IMR-90 (cell line): Measurements from ENCODE around the gene IFNA1.
"Not testable (repeated sequence)": the region's sequence is repeated elsewhere in the genome, so short reads cannot be mapped to it uniquely, and the experiment has no call there.

Source experiments
- CEBPB ChIP-seq: IDR thresholded peaks from 2 replicates; pipeline ENCODE4 v1.6.1; 2012; ENCODE audit warnings: low read depth, low read length, improper control_type of control experiment
- MAFK ChIP-seq: IDR thresholded peaks from 2 replicates; pipeline ENCODE4 v1.6.1; 2012; ENCODE audit warnings: low read depth, low read length, improper control_type of control experiment
- MAZ ChIP-seq: IDR thresholded peaks from 2 replicates; pipeline ENCODE4 v1.6.1; 2012; ENCODE audit warnings: low read depth, mild to moderate bottlenecking, low read length, improper control_type of control experiment, moderate library complexity, borderline replicate concordance
- MXI1 ChIP-seq: IDR thresholded peaks from 2 replicates; pipeline ENCODE4 v1.6.1; 2012; ENCODE audit warnings: low read depth, mild to moderate bottlenecking, low read length, moderate library complexity, borderline replicate concordance
- POLR2A ChIP-seq: IDR thresholded peaks from 2 replicates; pipeline ENCODE4 v1.6.1; 2012; ENCODE audit warnings: mild to moderate bottlenecking, low read depth, low read length
- RAD21 ChIP-seq: IDR thresholded peaks from 2 replicates; pipeline ENCODE4 v1.6.1; 2012; ENCODE audit warnings: low read length, improper control_type of control experiment
- RCOR1 ChIP-seq: IDR thresholded peaks from 2 replicates; pipeline ENCODE4 v1.6.1; 2012; ENCODE audit warnings: mild to moderate bottlenecking, low read length, improper control_type of control experiment; ENCODE audit not compliant: insufficient replicate concordance
- RFX5 ChIP-seq: IDR thresholded peaks from 2 replicates; pipeline ENCODE4 v1.8.0; 2012; ENCODE audit warnings: low read depth, mild to moderate bottlenecking, low read length, moderate library complexity
- SMC3 ChIP-seq: fragments of 150-350 bp; IDR thresholded peaks from 2 replicates; pipeline ENCODE4 v1.6.1; 2016; ENCODE audit warnings: low read depth, mild to moderate bottlenecking, antibody characterized with exemption, low read length, moderate library complexity
- TF ChIP-seq, protein P1 (sequence below): conservative IDR thresholded peaks from 2 replicates; pipeline ENCODE4 v1.5.1; 2012; ENCODE audit warnings: mild to moderate bottlenecking, low read depth, low read length, improper control_type of control experiment
- TF ChIP-seq, protein P2 (sequence below): fragments of 150-350 bp; IDR thresholded peaks from 2 replicates; pipeline ENCODE4 v1.6.1; 2017; ENCODE audit warnings: mild to moderate bottlenecking, antibody characterized with exemption, low read length, low read depth

DNA sequence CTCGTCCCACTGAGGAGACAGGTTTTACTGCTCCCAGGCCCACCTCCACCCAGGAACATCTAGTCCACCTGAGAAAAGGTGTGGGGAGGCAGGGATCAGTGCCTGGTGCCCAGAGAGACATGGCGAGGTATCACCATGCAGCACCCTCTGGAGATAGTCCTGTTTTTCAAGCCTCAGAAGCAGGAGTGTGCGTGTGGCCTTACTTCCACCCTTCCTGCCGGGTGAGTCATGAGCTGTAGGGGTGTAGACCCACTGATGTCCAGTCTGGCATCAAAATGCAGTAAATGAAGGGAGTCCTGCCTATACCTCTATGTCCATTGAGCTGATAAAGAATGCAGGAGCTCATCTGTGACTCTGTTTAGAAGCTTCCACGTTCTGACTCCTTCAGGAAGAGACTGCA, 9.1 kb downstream of the IFNA1 start:
- TF ChIP-seq, protein P1, sequence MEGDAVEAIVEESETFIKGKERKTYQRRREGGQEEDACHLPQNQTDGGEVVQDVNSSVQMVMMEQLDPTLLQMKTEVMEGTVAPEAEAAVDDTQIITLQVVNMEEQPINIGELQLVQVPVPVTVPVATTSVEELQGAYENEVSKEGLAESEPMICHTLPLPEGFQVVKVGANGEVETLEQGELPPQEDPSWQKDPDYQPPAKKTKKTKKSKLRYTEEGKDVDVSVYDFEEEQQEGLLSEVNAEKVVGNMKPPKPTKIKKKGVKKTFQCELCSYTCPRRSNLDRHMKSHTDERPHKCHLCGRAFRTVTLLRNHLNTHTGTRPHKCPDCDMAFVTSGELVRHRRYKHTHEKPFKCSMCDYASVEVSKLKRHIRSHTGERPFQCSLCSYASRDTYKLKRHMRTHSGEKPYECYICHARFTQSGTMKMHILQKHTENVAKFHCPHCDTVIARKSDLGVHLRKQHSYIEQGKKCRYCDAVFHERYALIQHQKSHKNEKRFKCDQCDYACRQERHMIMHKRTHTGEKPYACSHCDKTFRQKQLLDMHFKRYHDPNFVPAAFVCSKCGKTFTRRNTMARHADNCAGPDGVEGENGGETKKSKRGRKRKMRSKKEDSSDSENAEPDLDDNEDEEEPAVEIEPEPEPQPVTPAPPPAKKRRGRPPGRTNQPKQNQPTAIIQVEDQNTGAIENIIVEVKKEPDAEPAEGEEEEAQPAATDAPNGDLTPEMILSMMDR, result not testable (repeated sequence)
- TF ChIP-seq MXI1, POLR2A, MAZ, MAFK, RAD21, RCOR1, CEBPB, RFX5, SMC3: not testable (repeated sequence)
- TF ChIP-seq, protein P2, sequence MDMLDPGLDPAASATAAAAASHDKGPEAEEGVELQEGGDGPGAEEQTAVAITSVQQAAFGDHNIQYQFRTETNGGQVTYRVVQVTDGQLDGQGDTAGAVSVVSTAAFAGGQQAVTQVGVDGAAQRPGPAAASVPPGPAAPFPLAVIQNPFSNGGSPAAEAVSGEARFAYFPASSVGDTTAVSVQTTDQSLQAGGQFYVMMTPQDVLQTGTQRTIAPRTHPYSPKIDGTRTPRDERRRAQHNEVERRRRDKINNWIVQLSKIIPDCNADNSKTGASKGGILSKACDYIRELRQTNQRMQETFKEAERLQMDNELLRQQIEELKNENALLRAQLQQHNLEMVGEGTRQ, result not testable (repeated sequence)
